Measurements from ENCODE around the gene DAP.
"Not testable (repeated sequence)": the region's sequence is repeated elsewhere in the genome, so short reads cannot be mapped to it uniquely, and the experiment has no call there.

DAP gene

DNA sequence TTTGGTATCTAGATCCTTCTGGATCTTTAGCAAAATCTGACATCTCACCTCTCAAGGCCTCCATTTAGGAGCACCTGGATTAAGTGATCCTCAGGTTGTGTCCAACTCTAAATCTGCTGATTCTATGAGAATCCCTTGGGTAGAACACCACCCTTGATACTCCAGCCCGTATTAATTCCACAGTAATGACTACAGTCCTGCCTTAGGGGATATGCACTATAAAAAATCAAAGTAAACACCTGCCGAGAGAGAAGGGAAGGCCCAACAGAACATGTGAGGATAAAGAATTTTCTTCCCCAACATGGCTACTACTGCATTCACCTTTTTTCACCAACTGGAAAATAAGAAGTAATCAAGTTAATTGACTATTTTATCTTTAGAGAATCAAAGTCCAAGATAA lies 27.6 kb downstream of the DAP start:
- no peak for DNase-seq

DNA sequence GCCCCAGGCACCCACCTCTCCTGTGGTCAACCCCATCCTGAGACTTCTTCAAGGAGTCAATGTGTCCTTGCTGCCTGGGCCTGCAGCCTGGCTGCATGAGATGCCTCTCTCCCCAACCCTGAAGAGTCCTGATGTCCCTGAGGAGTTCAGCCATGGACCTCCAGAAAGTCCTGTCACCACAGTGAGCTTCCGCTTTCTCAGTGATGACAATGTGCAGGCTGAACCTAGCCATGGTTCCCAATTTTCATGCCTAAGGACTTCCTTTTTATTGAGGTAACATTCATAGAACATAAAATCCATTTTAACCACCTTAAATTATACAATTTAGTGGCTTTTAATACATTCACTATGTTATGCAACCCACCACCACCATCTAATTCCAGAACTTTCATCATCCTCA lies 29.1 kb downstream of the DAP start:
- no peak for DNase-seq

GRCh38 chr5:10730043-10730351 lies 31.0 kb downstream of the DAP start:
- no peak for DNase-seq

- no peak for DNase-seq
Observed at GRCh38 chr5:10729320-10730042, 31.6 kb downstream of the DAP start.

- DNase-seq = no peak
Observed at GRCh38 chr5:10728679-10729078, 32.4 kb downstream of the DAP start.

DNA sequence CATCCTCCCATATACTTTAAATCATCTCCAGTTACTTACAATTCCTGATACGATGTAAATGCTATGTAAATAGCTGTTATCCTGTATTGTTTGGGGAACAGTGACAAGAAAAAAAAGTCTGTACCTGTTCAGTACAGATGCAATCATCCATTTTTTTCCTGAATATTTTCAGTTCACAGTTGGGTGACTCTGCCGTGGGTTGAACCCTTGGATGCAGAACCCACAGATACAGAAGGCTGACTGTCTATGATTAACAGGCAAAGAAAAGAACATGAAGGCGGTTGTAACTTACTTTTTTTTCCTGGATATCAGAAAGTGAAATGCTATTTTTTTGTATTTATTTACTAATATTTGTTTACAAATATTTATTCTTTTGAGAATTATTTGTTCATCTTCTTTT lies 33.2 kb downstream of the DAP start:
- DNase-seq = no peak

GRCh38 chr5:10726913-10727517 lies 34.0 kb downstream of the DAP start:
- DNase-seq = no peak

DNA sequence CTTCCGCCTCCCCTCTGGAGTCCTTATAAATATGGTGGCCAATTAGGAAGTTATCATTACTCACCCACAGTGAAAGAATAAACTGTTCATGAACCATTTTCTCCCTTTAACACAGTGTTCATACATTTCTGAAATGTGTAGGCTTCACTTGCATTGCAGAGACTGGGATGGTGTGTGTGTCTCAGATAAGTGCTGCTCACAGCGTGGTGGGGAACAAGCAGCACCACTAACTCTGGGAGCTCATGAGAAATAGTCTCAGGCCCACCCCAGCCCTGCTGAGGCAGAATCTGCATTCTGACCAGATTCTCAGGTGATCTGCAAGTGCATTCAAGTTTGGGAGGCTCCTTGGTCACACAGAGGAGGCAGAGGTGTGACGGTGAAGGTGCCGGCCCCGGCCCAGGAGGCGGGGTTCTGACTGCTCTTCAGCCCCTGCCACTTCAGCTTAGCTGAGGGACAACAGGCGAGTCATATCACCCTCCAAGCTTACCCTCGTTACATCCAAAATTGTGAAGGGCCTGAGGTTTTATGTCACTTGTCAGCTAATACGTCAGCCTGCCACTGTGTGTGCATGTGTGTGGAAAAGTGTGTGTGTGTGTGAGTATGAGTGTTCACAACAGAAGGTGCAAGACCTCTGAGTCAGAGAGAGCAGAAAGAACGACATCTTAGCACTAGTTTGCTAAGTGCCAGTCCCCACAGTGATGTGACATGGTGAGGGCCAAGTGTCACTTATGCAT lies 34.7 kb downstream of the DAP start:
- DNase-seq = no peak

GRCh38 chr5:10725636-10726035 lies 35.4 kb downstream of the DAP start:
- DNase-seq = no peak

DNA sequence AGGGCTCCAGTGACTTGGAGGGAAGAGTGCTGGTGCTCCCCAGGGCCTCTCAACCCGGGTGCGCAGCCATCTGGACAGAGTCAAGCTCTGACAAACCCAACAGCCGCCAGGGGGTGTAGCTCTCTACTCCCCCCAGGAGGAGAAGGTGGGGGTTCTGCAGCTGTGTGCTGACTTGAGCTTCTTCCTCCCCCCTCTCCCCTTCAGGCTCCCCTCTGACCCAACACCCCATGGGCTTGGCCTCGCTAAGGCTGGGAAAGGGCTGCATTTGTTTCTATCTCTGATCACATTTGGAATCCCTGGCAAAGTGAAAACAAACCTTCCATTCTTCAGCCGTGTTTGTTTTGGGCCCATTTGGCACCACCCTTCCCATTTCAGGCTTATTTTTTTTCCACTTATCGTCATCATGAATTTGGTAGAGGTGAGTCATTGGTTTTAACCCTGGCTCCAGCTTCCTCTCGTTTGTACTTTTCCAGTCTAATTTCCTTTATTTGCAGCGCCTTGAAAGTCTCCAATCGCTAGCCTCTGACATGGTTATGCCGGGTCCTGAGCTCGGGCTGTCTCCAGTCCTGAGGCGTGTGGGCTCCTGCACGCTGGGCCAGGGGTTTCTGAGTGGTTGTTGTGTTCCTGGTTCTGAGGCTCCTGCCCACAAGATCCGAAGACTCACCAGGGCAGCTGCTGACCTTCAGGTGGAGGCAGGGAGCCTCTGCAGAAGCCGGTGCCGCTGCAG lies 36.1 kb downstream of the DAP start:
- DNase-seq = peak; percentile 58

DNA sequence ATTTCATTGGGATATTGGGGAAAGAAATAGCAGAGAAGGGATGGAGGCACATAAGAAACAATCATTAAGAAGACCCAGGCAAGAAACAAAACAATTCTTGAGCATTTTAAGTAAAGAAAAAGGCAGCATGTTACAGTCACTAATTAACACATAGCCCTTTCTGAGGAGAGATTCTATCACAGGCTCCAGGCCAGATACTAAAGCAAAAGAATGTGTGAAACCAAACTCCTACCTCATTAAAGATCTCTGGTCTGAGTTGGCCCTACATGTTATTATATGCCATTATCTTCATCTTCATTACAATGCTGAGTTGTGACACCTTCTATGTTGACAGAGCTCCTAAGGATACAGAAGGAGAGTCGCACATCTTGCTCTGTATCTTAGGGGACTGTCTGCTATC lies 37.5 kb downstream of the DAP start:
- DNase-seq = no peak

GRCh38 chr5:10720766-10721165 lies 40.3 kb downstream of the DAP start:
- not testable (repeated sequence) for DNase-seq

- DNase-seq = peak; percentile 41
Observed at GRCh38 chr5:10719965-10720364, 41.1 kb downstream of the DAP start.

GRCh38 chr5:10718617-10719016 lies 42.4 kb downstream of the DAP start:
- not testable (repeated sequence) for DNase-seq

- DNase-seq = not testable (repeated sequence)
Observed at GRCh38 chr5:10716825-10717224, 44.2 kb downstream of the DAP start.

DNA sequence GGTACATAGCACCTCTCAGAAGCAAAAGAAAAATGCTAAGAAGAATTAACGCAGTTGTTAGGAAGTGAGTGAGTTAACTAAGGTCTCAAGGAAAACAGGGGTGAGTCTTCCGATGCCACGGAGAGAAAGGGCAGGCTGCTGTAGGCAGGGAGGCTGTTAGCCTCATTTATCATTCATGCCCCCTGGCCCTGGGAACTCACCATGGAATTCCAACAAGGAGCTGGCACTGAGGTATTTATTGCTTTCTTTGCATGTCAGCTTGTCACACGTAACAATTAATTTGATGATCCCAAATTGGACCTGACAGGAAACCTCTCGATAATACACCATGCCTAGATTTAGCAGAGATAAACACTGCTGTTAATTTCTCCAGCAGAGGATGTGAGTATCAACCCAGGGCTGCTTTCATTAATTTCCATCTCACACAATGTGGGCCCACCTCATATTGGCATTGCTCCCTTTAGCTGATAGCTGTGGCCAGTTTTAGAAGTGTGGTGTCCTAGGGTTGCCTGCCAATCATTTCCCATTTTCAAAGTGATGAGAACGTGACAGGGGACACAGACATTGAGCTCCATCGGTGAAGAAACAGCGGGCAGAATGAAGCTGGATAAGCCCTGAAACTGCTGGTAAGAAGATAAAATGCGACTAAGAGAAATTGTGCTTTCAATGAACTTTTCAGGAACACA lies 45.3 kb downstream of the DAP start:
- no peak for DNase-seq

- no peak for DNase-seq
Observed at GRCh38 chr5:10712574-10713366, 48.3 kb downstream of the DAP start.

DNA sequence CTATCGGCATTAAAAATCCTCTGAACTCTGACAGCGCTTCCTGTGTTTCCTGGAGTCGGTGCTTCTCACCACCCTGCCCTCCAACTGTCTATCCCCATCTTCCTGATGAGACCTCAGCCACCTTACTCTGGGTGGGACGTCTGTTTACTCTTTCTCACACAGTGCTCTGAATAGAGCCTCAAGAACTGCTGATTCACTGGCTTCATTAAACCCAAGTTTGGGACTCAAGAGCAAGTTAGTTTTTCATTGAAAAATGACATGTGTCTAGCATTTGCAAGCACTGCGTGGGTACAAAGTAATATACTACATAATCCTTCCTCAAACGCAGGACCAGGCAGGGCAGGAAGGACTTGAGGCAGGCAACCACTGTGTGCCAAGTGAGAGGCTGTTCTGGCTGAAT lies 49.5 kb downstream of the DAP start:
- DNase-seq = no peak

- no peak for DNase-seq
Observed at GRCh38 chr5:10710513-10711128, 50.4 kb downstream of the DAP start.

- no peak for DNase-seq
Observed at GRCh38 chr5:10709933-10710332, 51.1 kb downstream of the DAP start.

- DNase-seq = no peak
Observed at GRCh38 chr5:10709409-10709808, 51.6 kb downstream of the DAP start.
